Suprapubic skin (tissue), 4 donors: ENCODE measurements around the gene TRDN. TPM values are rescaled to one million over a fixed set of nuclear protein-coding genes. Genes with fewer than 3 reads are reported as not detected.
"Not testable (repeated sequence)": the region's sequence is repeated elsewhere in the genome, so short reads cannot be mapped to it uniquely, and the experiment has no call there.

ENCODE experiments used
- DNase-seq, 2 donors: peaks; one replicate each; pipeline ENCODE4 v3.0.0-alpha.2; 2019; ENCODE audit warnings: low spot score in 2 of 2
- H3K27ac ChIP-seq: fragments of 200-600 bp; sonication (generic); one replicate; pipeline ENCODE4 v1.5.1; 2019
- H3K27me3 ChIP-seq: fragments of 200-600 bp; sonication (generic); one replicate; pipeline ENCODE4 v1.5.1; 2019
- H3K36me3 ChIP-seq: fragments of 200-600 bp; sonication (generic); one replicate; pipeline ENCODE4 v1.5.1; 2019
- H3K4me1 ChIP-seq: fragments of 200-600 bp; sonication (generic); one replicate; pipeline ENCODE4 v1.5.1; 2019
- H3K4me3 ChIP-seq: fragments of 200-600 bp; sonication (generic); one replicate; pipeline ENCODE4 v1.5.1; 2019; ENCODE audit warnings: mild to moderate bottlenecking
- H3K9me3 ChIP-seq: fragments of 200-600 bp; sonication (generic); one replicate; pipeline ENCODE4 v1.5.1; 2019
- EP300 ChIP-seq: sonication (generic); formaldehyde crosslinking; IDR thresholded peaks from one replicate; pipeline ENCODE4 v1.6.1; 2017; ENCODE audit warnings: antibody characterized with exemption
- POLR2A ChIP-seq, 2 donors: fragments of 450-650 bp; IDR thresholded peaks; one replicate each; pipeline ENCODE4 v1.6.1; 2017; ENCODE audit warnings: antibody characterized with exemption in 2 of 2, mild to moderate bottlenecking in 2 of 2, moderate library complexity in 2 of 2
- POLR2AphosphoS5 ChIP-seq, 3 donors: sonication (generic); formaldehyde crosslinking; IDR thresholded peaks; one replicate each; pipeline ENCODE4 v1.6.1; 2017; ENCODE audit warnings: antibody characterized with exemption in 3 of 3
- WGBS: methylation state at CpG from one replicate; pipeline ENCODE4 v1.1.5; 2018; 5-methylcytosine and 5-hydroxymethylcytosine counted together
- total RNA-seq, 4 donors: library from RNA; depleted of rRNA; stranded (reverse); fragments of >200 nt; gene quantifications; one replicate each; pipeline ENCODE4 v1.1.0, GENCODE V29; 2016
- TF ChIP-seq, protein P1 (sequence below), 2 donors: fragments of 200-600 bp in 1 of 2; fragments of 450-650 bp in 1 of 2; sonication (generic) in 1 of 2; IDR thresholded peaks; one replicate each; pipeline ENCODE4 v1.5.1; 2016 to 2019; ENCODE audit warnings: antibody characterized with exemption in 2 of 2, mild to moderate bottlenecking in 1 of 2, moderate library complexity in 1 of 2

The TRDN gene
- total RNA-seq, 4 donors from 2014 or later: not detected

DNA sequence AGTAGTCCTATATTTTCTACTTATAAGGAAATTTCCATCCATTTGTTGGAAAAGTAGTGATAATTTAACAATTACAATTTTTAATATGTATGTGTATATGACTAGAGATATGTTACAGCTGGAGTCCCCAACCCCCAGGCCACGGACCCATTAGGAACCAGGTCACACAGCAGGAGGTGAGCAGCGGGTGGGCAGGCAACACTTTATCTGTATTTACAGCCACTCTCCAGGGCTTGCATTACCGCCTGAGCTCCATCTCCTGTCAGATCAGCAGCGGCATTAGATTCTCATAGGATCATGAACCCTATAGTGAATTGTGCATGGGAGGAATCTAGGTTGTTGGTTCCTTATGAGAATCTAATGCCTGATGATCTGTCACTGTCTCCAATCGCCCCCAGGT is 46.8 kb downstream of the TRDN start:
- Histone ChIP-seq H3K27me3 (no peaks in the 10 kb centered on the region), H3K9me3 (no peaks in the 10 kb centered on the region), H3K36me3 (no peaks in the 10 kb centered on the region), H3K27ac (no peak overlapping the region), H3K4me1 (no peaks in the 10 kb centered on the region), H3K4me3 (no peak overlapping the region)
- WGBS: 92% methylated on average over 5 of the region's 5 CpGs
- TF ChIP-seq EP300: no peak
- TF ChIP-seq, protein P1, sequence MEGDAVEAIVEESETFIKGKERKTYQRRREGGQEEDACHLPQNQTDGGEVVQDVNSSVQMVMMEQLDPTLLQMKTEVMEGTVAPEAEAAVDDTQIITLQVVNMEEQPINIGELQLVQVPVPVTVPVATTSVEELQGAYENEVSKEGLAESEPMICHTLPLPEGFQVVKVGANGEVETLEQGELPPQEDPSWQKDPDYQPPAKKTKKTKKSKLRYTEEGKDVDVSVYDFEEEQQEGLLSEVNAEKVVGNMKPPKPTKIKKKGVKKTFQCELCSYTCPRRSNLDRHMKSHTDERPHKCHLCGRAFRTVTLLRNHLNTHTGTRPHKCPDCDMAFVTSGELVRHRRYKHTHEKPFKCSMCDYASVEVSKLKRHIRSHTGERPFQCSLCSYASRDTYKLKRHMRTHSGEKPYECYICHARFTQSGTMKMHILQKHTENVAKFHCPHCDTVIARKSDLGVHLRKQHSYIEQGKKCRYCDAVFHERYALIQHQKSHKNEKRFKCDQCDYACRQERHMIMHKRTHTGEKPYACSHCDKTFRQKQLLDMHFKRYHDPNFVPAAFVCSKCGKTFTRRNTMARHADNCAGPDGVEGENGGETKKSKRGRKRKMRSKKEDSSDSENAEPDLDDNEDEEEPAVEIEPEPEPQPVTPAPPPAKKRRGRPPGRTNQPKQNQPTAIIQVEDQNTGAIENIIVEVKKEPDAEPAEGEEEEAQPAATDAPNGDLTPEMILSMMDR (IDR thresholded peaks at IDR 0.05): no peak
- DNase-seq: no peak

DNA sequence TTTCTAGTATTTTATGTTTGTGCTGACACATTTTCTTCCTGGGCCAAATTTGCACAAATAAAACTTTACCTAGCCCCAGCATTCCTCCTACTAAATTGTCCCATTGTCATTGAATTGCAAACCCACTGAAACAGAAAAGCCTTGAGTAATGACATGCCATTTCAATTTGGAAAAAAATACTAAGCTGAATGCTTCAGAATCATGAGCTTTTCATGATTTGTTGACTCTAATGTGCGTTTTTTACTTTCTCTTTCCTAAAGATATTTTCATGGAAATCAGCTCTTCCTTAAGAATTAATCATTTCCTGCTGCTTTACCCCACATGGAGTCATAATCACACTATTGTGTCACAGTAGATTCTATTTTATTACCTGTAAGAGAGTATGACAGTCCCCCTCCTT is 47.4 kb downstream of the TRDN start:
- DNase-seq: no peak
- Histone ChIP-seq H3K9me3 (no peaks in the 10 kb centered on the region), H3K27me3 (no peaks in the 10 kb centered on the region), H3K36me3 (no peaks in the 10 kb centered on the region), H3K27ac (no peak overlapping the region), H3K4me3 (no peak overlapping the region), H3K4me1 (no peaks in the 10 kb centered on the region)
- 39% methylated on average over 1 of the region's 1 CpG for WGBS
- TF ChIP-seq POLR2A (IDR thresholded peaks at IDR 0.05): no peak
- TF ChIP-seq EP300: no peak
- no peak for TF ChIP-seq POLR2AphosphoS5 (IDR thresholded peaks at IDR 0.05)
- TF ChIP-seq, protein P1 (IDR thresholded peaks at IDR 0.05): no peak

DNA sequence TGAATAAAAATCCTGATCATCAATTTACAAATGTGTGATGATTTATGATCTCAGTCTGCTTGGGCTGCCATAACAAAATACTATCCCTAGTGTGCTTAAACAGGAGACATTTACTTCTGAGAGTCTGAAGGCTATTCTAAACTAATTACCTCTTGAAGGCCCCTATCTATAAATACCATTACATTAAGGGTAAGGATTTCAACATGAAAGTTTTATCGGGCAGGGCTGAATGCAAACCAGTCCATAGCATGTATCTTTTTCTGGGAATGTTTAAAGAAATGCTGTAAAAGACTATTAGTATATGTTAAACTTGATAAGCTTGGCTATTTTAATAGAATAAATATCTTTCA is 48.2 kb downstream of the TRDN start:
- no peak for TF ChIP-seq POLR2AphosphoS5 (IDR thresholded peaks at IDR 0.05)
- no peak for TF ChIP-seq EP300
- H3K27me3 ChIP-seq: no peaks in the 10 kb centered on the region

DNA sequence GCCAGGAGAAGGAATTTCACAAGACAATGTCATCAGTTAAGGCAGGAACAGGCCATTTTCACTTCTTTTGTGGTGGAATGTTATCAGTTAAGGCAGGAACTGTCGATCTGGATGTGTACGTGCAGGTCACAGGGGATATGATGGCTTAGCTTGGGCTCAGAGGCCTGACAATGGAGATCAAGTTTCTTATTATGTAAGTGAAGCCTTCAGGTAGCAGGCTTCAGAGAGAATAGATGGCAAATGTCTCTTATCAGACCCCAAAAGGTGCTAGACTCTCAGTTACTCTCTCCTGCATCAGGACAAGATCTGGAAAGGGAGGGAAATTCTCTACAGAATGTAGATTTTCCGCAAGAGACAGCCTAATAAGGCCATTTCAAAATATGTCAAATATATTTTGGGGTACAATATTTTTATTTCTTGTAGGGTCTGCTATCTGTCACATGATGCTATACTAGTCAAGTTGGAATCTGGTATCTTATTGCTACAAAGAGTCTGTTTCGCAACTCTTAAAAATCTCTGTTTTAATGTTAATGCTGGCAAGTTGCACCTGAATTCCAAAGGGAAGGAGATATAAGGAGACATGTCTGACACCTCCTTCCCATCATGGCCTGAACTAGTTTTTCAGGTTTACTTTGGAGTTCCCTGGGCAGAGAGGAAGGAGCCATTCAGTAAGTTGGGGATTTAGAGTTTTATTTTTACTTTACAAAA is 48.8 kb downstream of the TRDN start:
- no peaks in the 10 kb centered on the region for H3K27me3 ChIP-seq
- TF ChIP-seq EP300 (no peak), POLR2A (IDR thresholded peaks at IDR 0.05) (no peak), POLR2AphosphoS5 (IDR thresholded peaks at IDR 0.05) (no peak)
- TF ChIP-seq, protein P1 (IDR thresholded peaks at IDR 0.05): no peak
- DNase-seq: no peak
- H3K4me1 ChIP-seq: no peaks in the 10 kb centered on the region
- no peak overlapping the region for H3K27ac ChIP-seq
- no peaks in the 10 kb centered on the region for H3K9me3 ChIP-seq
- no peak overlapping the region for H3K4me3 ChIP-seq
- WGBS: 84% methylated on average over 4 of the region's 4 CpGs
- no peaks in the 10 kb centered on the region for H3K36me3 ChIP-seq

More for the DNA sequence above, 48.2 kb downstream of the TRDN start:
- Histone ChIP-seq H3K9me3 (no peaks in the 10 kb centered on the region), H3K36me3 (no peaks in the 10 kb centered on the region), H3K4me1 (no peaks in the 10 kb centered on the region), H3K27ac (no peak overlapping the region), H3K4me3 (no peak overlapping the region)
- no peak for DNase-seq
- 57% methylated on average over 1 of the region's 1 CpG for WGBS

DNA sequence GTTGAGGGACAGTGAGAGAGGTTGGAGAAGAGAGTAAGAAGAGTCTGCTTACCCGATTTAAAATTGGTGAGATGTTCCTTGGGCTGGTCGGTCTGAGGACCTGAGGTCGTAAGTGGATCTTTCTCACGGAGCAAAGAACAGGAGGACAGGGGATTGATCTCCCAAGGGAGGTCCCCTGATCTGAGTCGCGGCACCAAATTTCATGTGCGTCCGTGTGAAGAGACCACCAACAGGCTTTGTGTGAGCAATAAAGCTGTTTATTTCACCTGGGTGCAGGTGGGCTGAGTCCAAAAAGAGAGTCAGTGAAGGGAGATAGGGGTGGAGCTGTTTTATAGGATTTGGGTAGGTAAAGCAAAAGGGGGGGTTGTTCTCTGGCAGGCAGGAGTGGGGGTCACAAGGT is 49.3 kb downstream of the TRDN start:
- not testable (repeated sequence) for H3K4me3 ChIP-seq, H3K4me1 ChIP-seq, H3K36me3 ChIP-seq, H3K27ac ChIP-seq, H3K27me3 ChIP-seq, H3K9me3 ChIP-seq, DNase-seq
- WGBS: 93% methylated on average over 8 of the region's 8 CpGs

DNA sequence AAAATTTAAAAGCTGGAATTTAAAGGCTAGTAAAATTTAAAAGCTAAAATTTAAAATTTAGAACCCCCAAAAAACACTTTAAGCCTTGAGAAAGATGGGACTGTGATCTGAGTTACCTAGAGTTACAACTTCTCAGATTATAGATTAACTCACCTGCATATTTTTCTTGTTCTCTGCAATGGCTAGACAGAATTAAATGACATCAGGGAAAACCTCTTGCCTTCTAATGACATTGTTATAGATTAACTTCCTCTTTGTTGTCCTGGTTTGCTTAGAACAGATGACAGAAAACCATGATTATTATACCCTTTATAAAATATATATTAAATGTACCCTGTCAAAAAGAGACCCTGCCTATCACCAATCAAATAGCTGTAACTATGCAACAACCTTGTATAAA is 56.4 kb downstream of the TRDN start:
- no peaks in the 10 kb centered on the region for H3K4me1 ChIP-seq
- no peaks in the 10 kb centered on the region for H3K9me3 ChIP-seq
- no peak for DNase-seq
- TF ChIP-seq POLR2AphosphoS5 (IDR thresholded peaks at IDR 0.05): no peak
- no peaks in the 10 kb centered on the region for H3K27me3 ChIP-seq
- no peak overlapping the region for H3K4me3 ChIP-seq
- H3K27ac ChIP-seq: no peak overlapping the region
- no peaks in the 10 kb centered on the region for H3K36me3 ChIP-seq

DNA sequence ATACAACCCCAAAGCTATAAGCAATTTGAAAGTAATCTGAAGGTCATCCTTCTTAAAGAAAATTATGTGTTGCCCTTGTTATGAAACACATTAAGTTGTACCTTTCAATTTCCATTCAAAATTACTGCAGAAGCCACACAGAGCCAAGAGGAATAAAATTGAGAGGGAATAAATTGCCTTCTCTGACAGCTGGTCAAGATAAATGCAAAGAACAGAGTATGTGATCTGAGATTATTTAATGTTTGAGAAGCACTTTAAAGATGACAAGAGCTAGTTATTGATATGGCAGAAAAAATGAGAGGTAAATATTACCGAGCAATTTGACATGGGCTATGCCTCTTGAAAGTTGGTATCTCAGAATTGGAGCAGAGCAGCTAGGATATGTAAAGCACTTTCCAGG is 61.6 kb downstream of the TRDN start:
- Histone ChIP-seq H3K27me3 (no peaks in the 10 kb centered on the region), H3K27ac (no peak overlapping the region)
- WGBS: 82% methylated on average over 1 of the region's 1 CpG

More for the DNA sequence above, 61.6 kb downstream of the TRDN start:
- no peaks in the 10 kb centered on the region for H3K4me1 ChIP-seq
- no peaks in the 10 kb centered on the region for H3K36me3 ChIP-seq
- TF ChIP-seq POLR2AphosphoS5 (IDR thresholded peaks at IDR 0.05) (no peak), EP300 (no peak), POLR2A (IDR thresholded peaks at IDR 0.05) (no peak)
- TF ChIP-seq, protein P1 (IDR thresholded peaks at IDR 0.05): no peak
- no peak for DNase-seq
- no peak overlapping the region for H3K4me3 ChIP-seq
- no peaks in the 10 kb centered on the region for H3K9me3 ChIP-seq
